Putamen (tissue), 1 donor: ENCODE measurements around the gene DOCK1.

Experiments used
- DNase-seq: peaks from one replicate; pipeline ENCODE4 v3.0.0-alpha.2; 2016; ENCODE audit warnings: low spot score

DOCK1 gene

GRCh38 chr10:127221281-127221680, 316.1 kb downstream of the DOCK1 start:
- DNase-seq: no peak

GRCh38 chr10:127227027-127227426, 321.8 kb downstream of the DOCK1 start:
- no peak for DNase-seq

- no peak for DNase-seq
Measured at GRCh38 chr10:127227663-127228062, 322.4 kb downstream of the DOCK1 start.

- DNase-seq: no peak
Measured at GRCh38 chr10:127228195-127228787, 323.1 kb downstream of the DOCK1 start.

GRCh38 chr10:127234306-127234800, 329.1 kb downstream of the DOCK1 start:
- no peak for DNase-seq

- no peak for DNase-seq
Measured at GRCh38 chr10:127236266-127236665, 331.0 kb downstream of the DOCK1 start.

GRCh38 chr10:127242914-127243313, 337.7 kb downstream of the DOCK1 start:
- no peak for DNase-seq

GRCh38 chr10:127243490-127244272, 338.5 kb downstream of the DOCK1 start:
- DNase-seq: peak; percentile 18

- no peak for DNase-seq
Measured at GRCh38 chr10:127245456-127245855, 340.2 kb downstream of the DOCK1 start.

- no peak for DNase-seq
Measured at GRCh38 chr10:127250031-127250430, 344.8 kb downstream of the DOCK1 start.

GRCh38 chr10:127252818-127253217, 347.6 kb downstream of the DOCK1 start:
- DNase-seq: no peak

GRCh38 chr10:127254276-127254675, 349.0 kb downstream of the DOCK1 start:
- DNase-seq: no peak

- no peak for DNase-seq
Measured at GRCh38 chr10:127257395-127257794, 352.2 kb downstream of the DOCK1 start.

GRCh38 chr10:127259347-127259746, 354.1 kb downstream of the DOCK1 start:
- DNase-seq: no peak

GRCh38 chr10:127262606-127263005, 357.4 kb downstream of the DOCK1 start:
- no peak for DNase-seq

GRCh38 chr10:127265288-127265687, 360.1 kb downstream of the DOCK1 start:
- no peak for DNase-seq

- no peak for DNase-seq
Measured at GRCh38 chr10:127266431-127266830, 361.2 kb downstream of the DOCK1 start.

- no peak for DNase-seq
Measured at GRCh38 chr10:127267442-127267841, 362.2 kb downstream of the DOCK1 start.

GRCh38 chr10:127272076-127272475, 366.8 kb downstream of the DOCK1 start:
- DNase-seq: no peak

GRCh38 chr10:127275272-127275671, 370.0 kb downstream of the DOCK1 start:
- no peak for DNase-seq

- no peak for DNase-seq
Measured at GRCh38 chr10:127275793-127276450, 370.7 kb downstream of the DOCK1 start.

- DNase-seq: no peak
Measured at GRCh38 chr10:127276794-127277462, 371.7 kb downstream of the DOCK1 start.
